ENCODE results near the gene MARCKSL1.

Gene MARCKSL1

GRCh38 chr1:32329931-32330466 is 6.0 kb downstream of the MARCKSL1 start:
- Histone ChIP-seq H3K27ac (no peak overlapping the region), H3K4me3 (ENCODE audit: low read depth, low read length) (no peak overlapping the region), H3K36me3 (peaks cover 98% of the 10 kb centered on the region), H3K27me3 (ENCODE audit: insufficient read depth, low read depth, severe bottlenecking) (no peaks in the 10 kb centered on the region), H3K9me3 (ENCODE audit: severe bottlenecking) (no peaks in the 10 kb centered on the region)
- no peak for DNase-seq
- no peak for TF ChIP-seq CTCF (IDR thresholded peaks at IDR 0.05; ENCODE audit: low read depth, low read length)

GRCh38 chr1:32327204-32327603 is 8.8 kb downstream of the MARCKSL1 start:
- Histone ChIP-seq H3K27me3 (ENCODE audit: insufficient read depth, low read depth, severe bottlenecking) (no peaks in the 10 kb centered on the region), H3K36me3 (peaks cover 86% of the 10 kb centered on the region), H3K9me3 (ENCODE audit: severe bottlenecking) (no peaks in the 10 kb centered on the region), H3K27ac (no peak overlapping the region), H3K4me3 (ENCODE audit: low read depth, low read length) (no peak overlapping the region)
- TF ChIP-seq CTCF (IDR thresholded peaks at IDR 0.05; ENCODE audit: low read depth, low read length): no peak
- DNase-seq: no peak

GRCh38 chr1:32321712-32322291 is 14.2 kb downstream of the MARCKSL1 start:
- H3K4me3 ChIP-seq (ENCODE audit: low read depth, low read length): no peak overlapping the region
- H3K27ac ChIP-seq: no peak overlapping the region
- no peak for TF ChIP-seq CTCF (IDR thresholded peaks at IDR 0.05; ENCODE audit: low read depth, low read length)

GRCh38 chr1:32318127-32318869 is 17.7 kb downstream of the MARCKSL1 start:
- H3K9me3 ChIP-seq (ENCODE audit: severe bottlenecking): no peaks in the 10 kb centered on the region

More at GRCh38 chr1:32321712-32322291, 14.2 kb downstream of the MARCKSL1 start:
- H3K27me3 ChIP-seq (ENCODE audit: insufficient read depth, low read depth, severe bottlenecking): no peaks in the 10 kb centered on the region
- no peak for DNase-seq
- no peaks in the 10 kb centered on the region for H3K9me3 ChIP-seq (ENCODE audit: severe bottlenecking)
- peaks cover 65% of the 10 kb centered on the region for H3K36me3 ChIP-seq

GRCh38 chr1:32316903-32317277 is 19.1 kb downstream of the MARCKSL1 start:
- DNase-seq: no peak
- Histone ChIP-seq H3K36me3 (peaks cover 42% of the 10 kb centered on the region), H3K27ac (no peak overlapping the region), H3K27me3 (ENCODE audit: insufficient read depth, low read depth, severe bottlenecking) (no peaks in the 10 kb centered on the region), H3K9me3 (ENCODE audit: severe bottlenecking) (no peaks in the 10 kb centered on the region), H3K4me3 (ENCODE audit: low read depth, low read length) (no peak overlapping the region)
- TF ChIP-seq CTCF (IDR thresholded peaks at IDR 0.05; ENCODE audit: low read depth, low read length): no peak

More at GRCh38 chr1:32318127-32318869, 17.7 kb downstream of the MARCKSL1 start:
- TF ChIP-seq CTCF (IDR thresholded peaks at IDR 0.05; ENCODE audit: low read depth, low read length): no peak
- Histone ChIP-seq H3K4me3 (ENCODE audit: low read depth, low read length) (no peak overlapping the region), H3K27ac (no peak overlapping the region), H3K27me3 (ENCODE audit: insufficient read depth, low read depth, severe bottlenecking) (no peaks in the 10 kb centered on the region), H3K36me3 (peaks cover 48% of the 10 kb centered on the region)
- no peak for DNase-seq

Measured in WERI-Rb-1 (cell line).